Measurements from ENCODE around the gene MRFAP1L1.
"Not testable (repeated sequence)": the region's sequence is repeated elsewhere in the genome, so short reads cannot be mapped to it uniquely, and the experiment has no call there.

Gene MRFAP1L1

DNA sequence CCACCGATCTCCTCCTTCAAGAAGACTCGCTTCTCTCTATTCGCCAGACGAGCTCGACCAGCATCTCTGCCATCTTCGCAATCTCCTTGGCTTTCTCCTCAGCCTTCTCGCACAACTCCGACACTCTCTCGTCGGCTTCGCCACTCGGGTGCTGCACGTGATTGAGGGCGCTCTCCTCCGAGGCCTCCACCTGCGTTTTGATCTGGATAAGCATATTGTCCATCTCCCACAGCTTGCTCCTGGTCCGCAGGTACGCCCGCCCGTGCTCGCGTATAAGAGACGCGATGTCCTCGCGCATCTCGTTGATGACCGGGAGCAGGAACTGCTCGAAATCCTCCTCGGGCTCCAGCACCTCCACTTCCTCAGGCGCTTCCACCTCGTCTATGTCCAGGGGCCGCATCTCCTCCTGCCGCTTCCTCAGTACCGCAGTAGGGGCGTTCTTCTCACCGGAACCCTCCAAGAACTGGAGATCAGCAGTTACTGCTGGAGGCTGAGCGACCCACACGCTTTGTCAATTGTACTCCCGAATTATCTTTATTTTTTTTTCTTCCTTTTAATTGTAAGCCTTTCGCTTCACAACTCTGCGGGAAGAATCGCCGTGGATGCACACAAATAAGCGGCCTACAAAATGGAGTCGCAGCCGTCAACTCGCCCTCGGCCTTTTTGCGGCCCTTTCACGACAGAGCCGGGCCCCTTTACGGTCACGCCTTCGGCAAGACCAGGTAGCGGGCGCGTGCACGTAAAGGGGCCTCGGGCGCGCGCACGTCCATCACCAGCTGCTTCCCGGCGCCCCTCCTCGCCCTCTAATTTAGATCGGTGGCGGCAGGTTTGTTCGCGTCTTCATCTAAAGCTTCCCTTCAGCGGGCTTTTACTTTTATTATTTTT, at the start of gene MRFAP1L1:
MRFAP1L1 (minus strand) TSS at position 636 of the 885 bp plus-strand sequence; CDS start at position 400, 236 bp downstream.
- peak; percentile 94 for DNase-seq (ENCODE audit: low spot score)

DNA sequence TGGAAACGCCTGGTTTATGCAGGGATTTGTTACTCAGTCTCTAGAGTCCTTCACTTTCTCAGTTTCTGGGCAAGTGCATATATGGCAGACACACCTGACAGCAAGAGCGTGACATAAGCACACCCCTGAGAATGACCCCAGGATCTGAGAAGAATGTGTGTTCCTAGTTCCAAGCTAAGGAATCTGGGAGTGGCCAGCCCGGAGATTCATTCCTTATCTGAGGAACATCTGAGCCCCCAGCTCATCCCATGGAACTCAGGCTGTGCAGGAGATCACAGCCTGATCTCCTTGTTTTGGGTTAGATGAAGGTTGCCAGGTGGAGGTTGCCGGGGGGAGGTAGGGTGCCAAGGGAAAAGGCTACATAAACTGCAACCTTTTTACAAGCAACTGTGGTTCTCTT, 49.1 kb upstream of the MRFAP1L1 start:
- DNase-seq (ENCODE audit: low spot score), result no peak

- not testable (repeated sequence) for DNase-seq (ENCODE audit: low spot score)
These were observed 46.7 kb upstream of the MRFAP1L1 start for GRCh38 chr4:6756345-6756744.

GRCh38 chr4:6755088-6755753, 45.6 kb upstream of the MRFAP1L1 start:
- no peak for DNase-seq (ENCODE audit: low spot score)

GRCh38 chr4:6754481-6755087, 44.9 kb upstream of the MRFAP1L1 start:
- no peak for DNase-seq (ENCODE audit: low spot score)

DNA sequence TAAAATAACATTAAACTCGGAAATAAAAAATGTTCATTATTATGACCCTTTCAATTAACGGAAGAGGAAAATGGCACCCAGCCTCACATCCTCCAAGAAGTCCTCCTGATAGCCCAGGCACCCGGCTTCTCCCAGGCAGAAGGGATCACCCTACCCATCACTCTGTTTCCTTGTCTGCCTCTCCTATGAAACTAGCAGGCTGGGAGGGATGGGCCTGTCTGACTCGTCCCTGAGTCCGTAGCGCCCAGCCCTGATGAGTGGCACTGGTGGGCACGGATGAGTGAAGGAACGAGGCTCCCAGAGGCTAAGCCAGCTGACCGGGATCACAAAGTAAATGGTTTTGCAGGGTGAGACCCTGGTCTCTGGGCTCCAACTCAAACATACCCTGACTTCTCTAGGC, 44.2 kb upstream of the MRFAP1L1 start:
- DNase-seq (ENCODE audit: low spot score), result no peak

GRCh38 chr4:6753103-6753560, 43.5 kb upstream of the MRFAP1L1 start:
- no peak for DNase-seq (ENCODE audit: low spot score)

DNA sequence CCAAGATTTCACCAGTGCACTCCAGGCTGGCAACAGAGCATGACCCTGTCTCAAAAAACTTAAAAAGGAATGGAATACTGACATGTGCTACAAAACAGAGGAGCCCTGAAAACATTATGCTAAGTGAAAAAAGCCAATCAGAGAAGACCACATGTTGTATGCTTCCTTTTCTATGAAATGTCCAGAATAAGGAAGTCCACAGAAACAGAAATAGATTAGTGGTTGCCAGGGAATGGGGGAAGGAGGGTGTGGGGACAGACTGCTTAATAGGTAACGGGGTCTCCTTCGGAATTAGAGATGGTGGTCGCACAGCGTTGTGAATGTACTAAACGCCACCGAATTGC, 42.8 kb upstream of the MRFAP1L1 start:
- no peak for DNase-seq (ENCODE audit: low spot score)

DNA sequence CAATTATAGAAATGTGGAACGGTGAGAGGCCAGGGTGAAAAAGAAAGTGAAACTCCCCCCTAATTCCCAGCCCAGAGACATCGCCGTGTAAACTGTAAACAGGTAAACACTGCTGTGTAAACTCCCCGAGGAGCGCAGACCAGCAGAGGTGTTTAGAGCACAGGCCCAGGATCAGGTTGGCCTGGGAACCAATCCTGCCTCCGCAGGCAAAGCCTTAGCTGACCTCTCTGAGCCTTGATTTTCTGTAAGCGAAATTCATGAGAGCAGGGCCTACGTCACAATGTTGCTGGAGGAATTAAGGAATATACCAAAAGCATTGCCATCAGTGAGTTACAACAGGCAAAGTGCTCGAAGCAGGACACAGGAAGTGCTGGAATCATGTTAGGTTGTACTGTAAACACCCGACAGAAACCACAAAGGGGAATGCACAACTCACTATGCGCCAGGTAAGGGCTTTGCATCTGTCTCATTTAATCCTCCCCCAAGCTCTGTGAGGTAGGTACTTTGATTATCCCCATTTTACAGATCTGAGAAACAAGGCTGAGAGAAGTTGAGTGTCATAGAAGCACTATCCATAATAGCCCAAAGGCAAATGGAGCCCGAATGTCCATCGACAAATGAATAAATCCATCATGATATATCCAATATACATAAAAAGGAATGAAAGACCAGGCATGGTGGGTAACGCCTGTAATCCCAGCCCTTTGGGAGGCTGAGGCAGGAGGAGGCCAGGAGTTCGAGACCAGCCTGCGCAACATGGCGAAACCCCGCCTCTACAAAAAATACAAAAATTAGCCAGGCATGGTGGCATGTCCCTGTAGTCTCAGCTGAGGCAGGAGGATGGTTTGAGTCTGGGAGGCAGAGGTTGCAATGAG, 42.2 kb upstream of the MRFAP1L1 start:
- DNase-seq (ENCODE audit: low spot score), result no peak

DNA sequence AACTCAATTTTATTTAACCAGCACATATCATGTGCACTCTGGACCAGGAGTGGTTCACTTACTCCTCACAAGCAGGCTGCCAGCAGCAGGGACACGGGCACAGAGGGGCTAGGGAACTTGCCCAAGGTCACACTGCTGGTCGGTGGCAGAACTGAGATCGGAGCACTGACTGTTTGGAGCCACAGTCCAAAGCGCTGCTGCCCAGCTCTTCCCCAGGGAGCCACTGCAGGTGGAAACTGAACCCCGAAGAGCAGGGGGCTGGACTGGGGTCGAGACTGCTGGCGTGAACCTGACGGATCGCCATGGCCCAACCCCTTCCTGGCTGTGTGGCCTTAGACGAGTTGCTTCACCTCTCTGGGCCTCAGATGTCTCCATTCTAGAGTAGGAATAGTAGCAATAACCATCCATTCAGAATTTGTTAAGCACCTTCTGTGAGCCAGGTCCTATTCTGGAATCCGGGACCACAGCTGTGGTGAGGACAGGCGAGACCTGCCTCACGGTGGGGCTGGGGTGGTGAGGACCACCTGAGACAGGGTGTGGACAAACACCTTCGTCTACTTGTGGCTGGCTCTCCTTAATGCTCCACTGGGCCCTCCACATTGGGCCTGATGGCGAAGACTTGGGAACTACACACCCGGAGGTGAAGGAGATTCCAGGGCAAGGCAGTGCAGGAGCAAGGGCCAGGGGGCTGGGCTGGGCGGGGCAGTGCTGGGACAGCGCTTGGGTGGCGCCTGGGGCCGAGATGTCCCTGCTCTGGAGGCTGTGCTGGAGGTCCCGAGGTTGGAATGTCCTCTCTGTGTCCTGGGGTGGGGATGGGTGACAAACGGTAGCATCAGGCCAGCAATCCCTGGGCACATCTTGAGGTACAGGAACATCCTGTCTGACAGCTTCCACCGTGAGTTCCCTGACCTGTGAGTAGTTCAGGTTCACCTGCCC, 40.9 kb upstream of the MRFAP1L1 start:
- no peak for DNase-seq (ENCODE audit: low spot score)

GRCh38 chr4:6749340-6750171, 39.9 kb upstream of the MRFAP1L1 start:
- peak; percentile 85 for DNase-seq (ENCODE audit: low spot score)

DNA sequence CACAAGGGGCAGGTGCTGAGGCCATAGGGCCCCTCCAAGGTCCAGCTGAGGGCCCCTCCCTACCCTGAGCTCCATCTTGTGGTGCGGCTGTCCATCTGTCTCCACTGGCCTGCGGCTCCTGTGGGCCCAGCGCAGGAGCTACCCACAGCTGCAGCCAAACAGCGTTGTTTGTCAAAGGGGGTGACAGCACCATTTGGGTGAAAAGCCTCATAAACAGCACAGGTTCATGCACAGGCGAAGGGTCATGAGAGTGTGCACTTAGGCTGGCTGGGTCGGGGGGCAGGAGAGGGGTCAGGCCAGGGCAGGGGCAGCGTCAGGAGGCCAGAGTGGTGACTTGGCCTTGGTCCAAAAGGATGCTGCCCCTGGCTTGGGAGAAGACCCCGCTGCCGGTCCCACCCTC, 38.6 kb upstream of the MRFAP1L1 start:
- DNase-seq (ENCODE audit: low spot score), result no peak

DNA sequence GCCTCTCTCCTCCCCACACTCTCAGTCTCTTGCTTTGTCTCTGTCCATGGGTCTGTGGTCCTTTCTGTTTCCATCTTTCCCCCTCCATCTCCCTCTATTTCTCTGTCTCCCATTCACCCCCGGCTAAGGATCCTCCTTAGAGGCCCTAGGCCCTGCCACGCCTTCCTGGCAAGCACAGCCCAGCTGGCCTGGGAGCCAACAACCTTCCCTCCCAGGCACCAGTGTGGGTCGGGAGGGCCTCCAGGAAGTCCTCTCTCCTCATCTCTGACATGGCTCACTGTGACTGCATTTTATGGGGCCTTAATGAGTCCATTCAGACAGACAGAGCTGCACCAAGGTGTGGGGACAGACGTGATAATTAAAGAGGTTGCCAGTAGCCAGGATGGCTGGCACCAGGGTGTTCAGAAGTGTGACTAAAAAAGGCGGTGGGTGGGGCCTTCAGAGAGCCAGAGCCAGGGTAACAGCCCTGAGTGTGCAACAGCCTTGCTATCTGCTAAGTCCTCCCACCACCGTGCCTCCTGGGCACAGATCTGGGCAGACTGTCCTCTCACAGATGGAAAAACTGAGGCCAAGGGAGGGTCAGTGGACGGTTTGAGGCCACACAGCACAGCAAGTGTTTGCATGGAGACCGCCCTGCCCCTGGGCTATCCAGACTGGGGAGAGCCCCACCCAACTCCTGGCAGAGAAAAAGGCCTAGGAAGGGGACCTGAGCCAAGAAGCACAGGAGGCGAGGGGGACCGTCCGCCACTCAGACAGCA, 37.8 kb upstream of the MRFAP1L1 start:
- no peak for DNase-seq (ENCODE audit: low spot score)

DNA sequence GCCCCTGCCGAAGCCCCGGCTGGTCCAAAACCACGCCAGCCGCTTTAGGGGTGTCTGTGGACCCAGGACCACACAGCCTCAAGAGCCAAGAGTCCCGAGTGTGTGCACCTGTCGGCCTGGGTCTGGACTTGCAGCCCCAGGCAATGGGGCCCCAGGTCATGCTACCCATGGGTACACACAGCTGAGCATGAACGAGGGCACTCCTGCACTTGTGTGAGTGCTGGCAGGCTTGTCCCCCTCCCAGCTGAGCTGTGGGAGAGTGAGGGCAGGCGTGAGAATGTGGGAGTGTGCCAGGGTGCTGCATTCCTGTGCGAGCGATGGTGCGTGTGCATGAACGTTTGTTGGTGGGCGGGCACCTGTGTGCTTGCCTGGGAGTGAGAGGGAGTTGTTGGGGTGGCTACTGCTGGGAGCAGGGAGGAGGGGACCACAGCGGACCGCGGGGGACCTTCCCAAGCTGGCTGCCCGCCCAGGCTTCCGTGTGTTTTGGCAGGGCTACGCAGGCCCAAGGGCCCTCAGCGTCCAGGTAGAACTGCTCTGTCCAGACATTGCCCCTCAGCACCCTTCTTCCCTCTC, 37.1 kb upstream of the MRFAP1L1 start:
- DNase-seq (ENCODE audit: low spot score), result no peak

GRCh38 chr4:6742989-6743388, 33.3 kb upstream of the MRFAP1L1 start:
- DNase-seq (ENCODE audit: low spot score), result no peak

- no peak for DNase-seq (ENCODE audit: low spot score)
These were observed 32.8 kb upstream of the MRFAP1L1 start for GRCh38 chr4:6742507-6742906.

GRCh38 chr4:6740347-6740746, 30.7 kb upstream of the MRFAP1L1 start:
- no peak for DNase-seq (ENCODE audit: low spot score)

GRCh38 chr4:6739920-6740319, 30.3 kb upstream of the MRFAP1L1 start:
- no peak for DNase-seq (ENCODE audit: low spot score)

All from AG08396 (cell line).